HCT116 (cell line): ENCODE data around the gene SUGP2. TPM values are rescaled to one million over a fixed set of nuclear protein-coding genes. Genes with fewer than 3 reads are reported as not detected.

Source experiments
- ATAC-seq: fragments of 200-7000 bp; cut with Tn5 transposase; 2 replicates; pipeline ENCODE4 v1.9.1; 2020; ENCODE audit warnings: mild to moderate bottlenecking, moderate library complexity
- BruUV-seq: library from RNA; stranded (reverse); fragments of 400-500 nt; replicated peaks from 2 replicates; lab custom pipeline; 2021; lab: Mats Ljungman, UMichigan
- CTCF ChIA-PET: fragments of 300-600 bp; sonication (Branson Sonifier 250); formaldehyde crosslinking; loops from one replicate; lab custom pipeline; 2021; ENCODE audit warnings: antibody characterized with exemption; lab: Charles Lee
- POLR2A ChIA-PET: fragments of 300-600, 350-600 bp; sonication (Branson Sonifier 250); formaldehyde crosslinking; loops from one replicate; lab custom pipeline; 2021; ENCODE audit warnings: antibody characterized with exemption; lab: Charles Lee
- RAD21 ChIA-PET, 2 experiments: fragments of 300-600 bp; sonication (Branson Sonifier 250); formaldehyde crosslinking; loops; one replicate each; lab custom pipeline; 2023; ENCODE audit warnings: low total read pairs in 2 of 2; ENCODE audit not compliant: uncharacterized antibody in 2 of 2, unreplicated experiment in 2 of 2, low non-redundant PET in 1 of 2; lab: Charles Lee
- DNase-seq: peaks from one replicate; pipeline ENCODE4 v3.0.0-alpha.2; 2010; ENCODE audit warnings: low read depth, low spot score
- H2AFZ ChIP-seq: fragments of 200-600 bp; shearing (Covaris generic), sonication (generic); 2 replicates; pipeline ENCODE4 v1.6.1; 2017; ENCODE audit warnings: low read depth, mixed run types, mixed read lengths, antibody characterized with exemption, low read length; ENCODE audit not compliant: poor library complexity, severe bottlenecking
- H3K27ac ChIP-seq: 2 replicates; pipeline ENCODE4 v1.5.1; 2012; ENCODE audit warnings: low read depth, low read length
- H3K27me3 ChIP-seq: fragments of 200-600 bp; sonication (generic); 2 replicates; pipeline ENCODE4 v1.6.1; 2016; ENCODE audit warnings: mixed run types, low read length, mixed read lengths; ENCODE audit not compliant: insufficient read depth
- H3K36me3 ChIP-seq, 2 experiments: fragments of 200-500 bp in 1 of 2; fragments of 200-600 bp in 1 of 2; sonication (Bioruptor generic) in 1 of 2; sonication (generic) in 1 of 2; 2 replicates each; pipeline versions ENCODE4 v1.5.1 to v1.6.1; 2014 to 2016; ENCODE audit warnings: low read length in 2 of 2, inconsistent platforms in 1 of 2, mixed read lengths in 1 of 2, mixed run types in 1 of 2; ENCODE audit not compliant: insufficient read depth in 2 of 2, control insufficient read depth in 1 of 2
- H3K4me1 ChIP-seq, 2 experiments: fragments of 200-600 bp in 1 of 2; sonication (generic) in 1 of 2; 2 replicates each; pipeline versions ENCODE4 v1.5.1 to v1.6.1; 2012 to 2017; ENCODE audit warnings: low read length in 2 of 2, inconsistent platforms in 1 of 2, mild to moderate bottlenecking in 1 of 2, mixed read lengths in 1 of 2, mixed run types in 1 of 2, moderate library complexity in 1 of 2; ENCODE audit not compliant: insufficient read depth in 2 of 2, control insufficient read depth in 1 of 2
- H3K4me2 ChIP-seq: fragments of 200-600 bp; sonication (generic); 2 replicates; pipeline ENCODE4 v1.6.1; 2017; ENCODE audit warnings: mixed run types, low read length, mixed read lengths
- H3K4me3 ChIP-seq, 2 experiments: fragments of 200-600 bp in 1 of 2; sonication (generic) in 1 of 2; replicated peaks in 1 of 2; 2 replicates each; pipeline ENCODE4 v1.5.1; 2011 to 2016; ENCODE audit warnings: low read length in 2 of 2, control low read depth in 1 of 2, low read depth in 1 of 2, mild to moderate bottlenecking in 1 of 2, mixed read lengths in 1 of 2, mixed run types in 1 of 2
- H3K79me2 ChIP-seq: fragments of 200-600 bp; sonication (generic); 2 replicates; pipeline ENCODE4 v1.6.1; 2017; ENCODE audit warnings: mild to moderate bottlenecking, mixed run types, low read length, moderate library complexity, mixed read lengths; ENCODE audit not compliant: insufficient read depth
- H3K9ac ChIP-seq: fragments of 200-600 bp; sonication (generic); 2 replicates; pipeline ENCODE4 v1.6.1; 2016; ENCODE audit warnings: low read length, mixed read lengths
- H3K9me2 ChIP-seq: fragments of 200-600 bp; sonication (generic), shearing (Covaris generic); 2 replicates; pipeline ENCODE4 v1.6.1; 2017; ENCODE audit warnings: mixed run types, mild to moderate bottlenecking, moderate library complexity; ENCODE audit not compliant: insufficient read depth
- H3K9me3 ChIP-seq, 2 experiments: fragments of 200-500 bp in 1 of 2; fragments of 200-600 bp in 1 of 2; sonication (Bioruptor generic) in 1 of 2; sonication (generic) in 1 of 2; 2 replicates each; pipeline ENCODE4 v1.6.1; 2014 to 2017; ENCODE audit warnings: low read length in 2 of 2, mixed read lengths in 2 of 2, inconsistent platforms in 1 of 2, low read depth in 1 of 2, mild to moderate bottlenecking in 1 of 2, mixed run types in 1 of 2, moderate library complexity in 1 of 2; ENCODE audit not compliant: control insufficient read depth in 1 of 2, insufficient read depth in 1 of 2
- H4K20me1 ChIP-seq: fragments of 200-600 bp; sonication (generic), shearing (Covaris generic); 2 replicates; pipeline ENCODE4 v1.6.1; 2017; ENCODE audit warnings: mixed run types, mild to moderate bottlenecking, moderate library complexity; ENCODE audit not compliant: insufficient read depth
- CBX3 ChIP-seq: IDR thresholded peaks from 2 replicates; pipeline ENCODE4 v1.6.1; 2012; ENCODE audit warnings: low read depth
- ELF1 ChIP-seq: IDR thresholded peaks from 2 replicates; pipeline ENCODE4 v1.6.1; 2012; ENCODE audit warnings: low read depth, borderline replicate concordance
- EZH2 ChIP-seq: fragments of 200-600 bp; sonication (generic); IDR thresholded peaks from 2 replicates; pipeline ENCODE4 v1.6.1; 2017; ENCODE audit warnings: antibody characterized with exemption, mixed run types
- JUND ChIP-seq: IDR thresholded peaks from 2 replicates; pipeline ENCODE4 v1.6.1; 2012
- RAD21 ChIP-seq: IDR thresholded peaks from 2 replicates; pipeline ENCODE4 v1.6.1; 2012; ENCODE audit warnings: low read depth, mild to moderate bottlenecking
- SRF ChIP-seq: IDR thresholded peaks from 2 replicates; pipeline ENCODE4 v1.6.1; 2012; ENCODE audit warnings: low read depth
- intact Hi-C: fragments of 100-400 bp; cut with micrococcal nuclease; formaldehyde crosslinking; loops from 2 replicates; pipeline ENCODE4 v1.10.0; 2022
- total RNA-seq: library from RNA; stranded (reverse); gene quantifications from one replicate; pipeline ENCODE4 v1.2.1, GENCODE V29; 2021; ENCODE audit not compliant: unreplicated experiment
- TF ChIP-seq, protein P1 (sequence below): IDR thresholded peaks from 2 replicates; pipeline ENCODE4 v1.6.1; 2012
- TF ChIP-seq, protein P2 (sequence below): IDR thresholded peaks from 2 replicates; pipeline ENCODE4 v1.6.1; 2011; ENCODE audit warnings: mild to moderate bottlenecking, low read length, moderate library complexity; ENCODE audit not compliant: insufficient replicate concordance; ENCODE audit errors: extremely low read depth

The SUGP2 gene
- total RNA-seq, 1 experiment from 2014 or later = 82.4 TPM

DNA sequence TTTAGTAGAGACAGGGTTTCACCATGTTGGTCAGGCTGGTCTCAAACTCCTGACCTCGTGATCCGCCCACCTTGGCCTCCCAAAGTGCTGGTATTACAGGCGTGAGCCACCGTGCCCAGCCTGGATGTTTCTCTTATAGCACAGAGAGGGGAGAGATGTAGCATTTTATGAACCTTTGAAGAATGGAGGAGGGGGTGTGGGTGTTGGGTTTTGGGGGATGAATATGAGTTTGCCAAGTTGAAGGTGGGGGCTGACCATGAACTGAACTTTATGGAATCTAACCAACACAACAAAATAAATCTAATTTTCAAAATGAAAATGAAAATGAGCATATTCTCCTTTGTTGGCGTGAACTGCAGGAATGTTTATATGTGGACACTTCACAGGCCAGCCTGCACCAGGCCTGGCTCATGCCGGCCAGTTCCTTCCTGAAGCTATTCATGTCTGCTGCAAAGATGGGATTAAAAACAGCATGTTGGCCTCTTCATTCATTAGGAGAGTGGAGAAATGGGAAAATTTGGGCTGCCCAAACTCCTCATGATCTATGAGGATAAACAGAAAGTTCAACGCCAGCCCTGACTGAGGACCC, 52.8 kb downstream of the SUGP2 start:
- Histone ChIP-seq H3K27ac (no peak overlapping the region), H3K9me2 (no peaks in the 10 kb centered on the region), H3K36me3 (no peaks in the 10 kb centered on the region), H3K4me3 (no peak overlapping the region), H3K4me2 (no peak overlapping the region), H4K20me1 (no peaks in the 10 kb centered on the region), H3K27me3 (no peaks in the 10 kb centered on the region), H3K9me3 (no peaks in the 10 kb centered on the region), H3K79me2 (no peaks in the 10 kb centered on the region), H3K9ac (no peak overlapping the region), H3K4me1 (no peaks in the 10 kb centered on the region), H2AFZ (no peak overlapping the region)
- ChIA-PET RAD21 (no interaction called here), CTCF (no interaction called here), POLR2A (no interaction called here)
- DNase-seq (no peak), ATAC-seq (no peak)
- TF ChIP-seq, protein P1, sequence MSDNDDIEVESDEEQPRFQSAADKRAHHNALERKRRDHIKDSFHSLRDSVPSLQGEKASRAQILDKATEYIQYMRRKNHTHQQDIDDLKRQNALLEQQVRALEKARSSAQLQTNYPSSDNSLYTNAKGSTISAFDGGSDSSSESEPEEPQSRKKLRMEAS = no peak
- TF ChIP-seq, protein P2, sequence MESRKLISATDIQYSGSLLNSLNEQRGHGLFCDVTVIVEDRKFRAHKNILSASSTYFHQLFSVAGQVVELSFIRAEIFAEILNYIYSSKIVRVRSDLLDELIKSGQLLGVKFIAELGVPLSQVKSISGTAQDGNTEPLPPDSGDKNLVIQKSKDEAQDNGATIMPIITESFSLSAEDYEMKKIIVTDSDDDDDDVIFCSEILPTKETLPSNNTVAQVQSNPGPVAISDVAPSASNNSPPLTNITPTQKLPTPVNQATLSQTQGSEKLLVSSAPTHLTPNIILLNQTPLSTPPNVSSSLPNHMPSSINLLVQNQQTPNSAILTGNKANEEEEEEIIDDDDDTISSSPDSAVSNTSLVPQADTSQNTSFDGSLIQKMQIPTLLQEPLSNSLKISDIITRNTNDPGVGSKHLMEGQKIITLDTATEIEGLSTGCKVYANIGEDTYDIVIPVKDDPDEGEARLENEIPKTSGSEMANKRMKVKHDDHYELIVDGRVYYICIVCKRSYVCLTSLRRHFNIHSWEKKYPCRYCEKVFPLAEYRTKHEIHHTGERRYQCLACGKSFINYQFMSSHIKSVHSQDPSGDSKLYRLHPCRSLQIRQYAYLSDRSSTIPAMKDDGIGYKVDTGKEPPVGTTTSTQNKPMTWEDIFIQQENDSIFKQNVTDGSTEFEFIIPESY = no peak
- TF ChIP-seq RAD21 = no peak
- no TSS peak for BruUV-seq
- intact Hi-C loops = no loop called here

DNA sequence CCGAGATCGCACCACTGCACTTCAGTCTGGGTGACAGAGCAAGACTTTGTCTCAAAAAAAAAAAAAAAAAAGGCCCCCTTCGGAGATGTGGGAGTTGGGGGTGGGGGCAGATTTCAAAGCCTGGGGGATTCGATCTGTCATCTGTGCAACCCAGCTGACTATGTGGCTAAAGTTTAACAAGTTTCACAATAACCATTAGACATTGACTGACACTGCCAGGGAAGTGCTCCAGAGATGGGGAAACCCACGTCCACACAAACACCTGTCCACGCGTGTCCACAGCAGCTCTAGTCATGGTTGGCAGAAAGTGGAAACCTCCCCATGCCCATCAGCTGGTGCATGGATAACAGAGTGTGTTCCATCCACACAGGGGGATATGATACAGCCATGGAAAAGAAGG, 54.7 kb downstream of the SUGP2 start:
- BruUV-seq = no TSS peak
- POLR2A ChIA-PET = no interaction called here

More for the DNA sequence above, 54.7 kb downstream of the SUGP2 start:
- no peak overlapping the region for H3K27ac ChIP-seq
- no peaks in the 10 kb centered on the region for H3K27me3 ChIP-seq
- ChIA-PET CTCF (no interaction called here), RAD21 (no interaction called here)
- no peak overlapping the region for H3K4me2 ChIP-seq
- no peak overlapping the region for H3K4me3 ChIP-seq
- intact Hi-C loops = no loop called here
- no peaks in the 10 kb centered on the region for H3K9me2 ChIP-seq
- DNase-seq = no peak
- ATAC-seq = no peak
- H3K79me2 ChIP-seq = no peaks in the 10 kb centered on the region
- H3K36me3 ChIP-seq = no peaks in the 10 kb centered on the region
- H3K4me1 ChIP-seq = no peaks in the 10 kb centered on the region
- H4K20me1 ChIP-seq = no peaks in the 10 kb centered on the region
- no peak for TF ChIP-seq EZH2
- no peak for TF ChIP-seq SRF
- TF ChIP-seq JUND = no peak
- TF ChIP-seq, protein P2 = no peak
- no peak for TF ChIP-seq CBX3
- TF ChIP-seq ELF1 = no peak
- no peak overlapping the region for H2AFZ ChIP-seq
- H3K9ac ChIP-seq = no peak overlapping the region
- H3K9me3 ChIP-seq = no peaks in the 10 kb centered on the region
